ENCODE results near the gene TDRD9. TPM values are rescaled to one million over a fixed set of nuclear protein-coding genes. Genes with fewer than 3 reads are reported as not detected.

Gene TDRD9
- total and polyA plus RNA-seq, 8 donors, result 0.67 to 28.6 (median 2.5) TPM

GRCh38 chr14:104041430-104042104, 113.3 kb downstream of the TDRD9 start:
- Histone ChIP-seq H3K27ac (no peak overlapping the region), H3K9me3 (no peaks in the 10 kb centered on the region), H3K27me3 (no peaks in the 10 kb centered on the region), H3K36me3 (no peaks in the 10 kb centered on the region), H3K4me3 (no peak overlapping the region), H3K4me1 (no peaks in the 10 kb centered on the region)
- no peak for TF ChIP-seq CTCF (IDR thresholded peaks at IDR 0.05)
- FAIRE-seq (no peak), DNase-seq (no peak), ATAC-seq (no peak)
- intact Hi-C loops (cut with DNase I), result no loop called here
- WGBS, 2 donors, result 81 to 87% methylated on average over 6 of the region's 6 CpGs

- DNase-seq, result no peak
- no peak for FAIRE-seq
- Histone ChIP-seq H3K27me3 (no peaks in the 10 kb centered on the region), H3K4me1 (no peaks in the 10 kb centered on the region), H3K9me3 (no peaks in the 10 kb centered on the region), H3K36me3 (no peaks in the 10 kb centered on the region), H3K27ac (no peak overlapping the region), H3K4me3 (no peak overlapping the region)
- 92 to 94% methylated on average over 6 of the region's 6 CpGs for WGBS, 2 donors
- no peak for ATAC-seq
- TF ChIP-seq CTCF (IDR thresholded peaks at IDR 0.05), result no peak
- intact Hi-C loops (cut with DNase I), result no loop called here
Observed at GRCh38 chr14:104044016-104044415, 115.8 kb downstream of the TDRD9 start.

GRCh38 chr14:104047761-104048160, 119.5 kb downstream of the TDRD9 start:
- Histone ChIP-seq H3K4me1 (no peaks in the 10 kb centered on the region), H3K4me3 (no peak overlapping the region), H3K27ac (no peak overlapping the region), H3K27me3 (no peaks in the 10 kb centered on the region), H3K9me3 (no peaks in the 10 kb centered on the region), H3K36me3 (no peaks in the 10 kb centered on the region)
- TF ChIP-seq CTCF (IDR thresholded peaks at IDR 0.05), result no peak
- DNase-seq (no peak), FAIRE-seq (no peak), ATAC-seq (no peak)
- intact Hi-C loops (cut with DNase I), result no loop called here
- WGBS, 2 donors, result 91 to 94% methylated on average over 3 of the region's 3 CpGs

GRCh38 chr14:104048758-104049507, 120.7 kb downstream of the TDRD9 start:
- Histone ChIP-seq H3K4me1 (no peaks in the 10 kb centered on the region), H3K36me3 (no peaks in the 10 kb centered on the region), H3K27me3 (no peaks in the 10 kb centered on the region), H3K9me3 (no peaks in the 10 kb centered on the region), H3K27ac (no peak overlapping the region), H3K4me3 (no peak overlapping the region)
- intact Hi-C loops (cut with DNase I), result no loop called here
- no peak for TF ChIP-seq CTCF (IDR thresholded peaks at IDR 0.05)
- no peak for DNase-seq
- peak; percentile 13 for FAIRE-seq
- ATAC-seq, result peak in 3 of 4 donors; percentile 39 to 89 (median 87)
- 91 to 95% methylated on average over 2 of the region's 2 CpGs for WGBS, 2 donors
